GM15510 (cell line): ENCODE measurements around the gene NCOA5.

Source experiments
- POLR2A ChIP-seq: IDR thresholded peaks from 3 replicates; pipeline ENCODE4 v1.6.1; 2011; ENCODE audit warnings: borderline replicate concordance; ENCODE audit not compliant: insufficient read length; ENCODE audit errors: extremely low read depth

The NCOA5 gene

GRCh38 chr20:46028110-46028509 lies 61.7 kb downstream of the NCOA5 start:
- no peak for TF ChIP-seq POLR2A

- TF ChIP-seq POLR2A = no peak
These were observed 62.4 kb downstream of the NCOA5 start for GRCh38 chr20:46027245-46027853.

- TF ChIP-seq POLR2A = no peak
These were observed 64.4 kb downstream of the NCOA5 start for GRCh38 chr20:46025376-46025783.

GRCh38 chr20:46023999-46024398 lies 65.8 kb downstream of the NCOA5 start:
- no peak for TF ChIP-seq POLR2A

GRCh38 chr20:46023148-46023484 lies 66.6 kb downstream of the NCOA5 start:
- no peak for TF ChIP-seq POLR2A

GRCh38 chr20:46022411-46023147 lies 67.2 kb downstream of the NCOA5 start:
- no peak for TF ChIP-seq POLR2A

- TF ChIP-seq POLR2A = no peak
These were observed 68.1 kb downstream of the NCOA5 start for GRCh38 chr20:46021361-46022359.

- no peak for TF ChIP-seq POLR2A
These were observed 69.2 kb downstream of the NCOA5 start for GRCh38 chr20:46020555-46020954.

GRCh38 chr20:46018611-46019010 lies 71.2 kb downstream of the NCOA5 start:
- no peak for TF ChIP-seq POLR2A

- TF ChIP-seq POLR2A = no peak
These were observed 71.7 kb downstream of the NCOA5 start for GRCh38 chr20:46018112-46018511.

- no peak for TF ChIP-seq POLR2A
These were observed 72.5 kb downstream of the NCOA5 start for GRCh38 chr20:46017272-46017671.

GRCh38 chr20:46014517-46015396 lies 75.0 kb downstream of the NCOA5 start:
- TF ChIP-seq POLR2A = no peak

- no peak for TF ChIP-seq POLR2A
These were observed 75.8 kb downstream of the NCOA5 start for GRCh38 chr20:46013829-46014516.
